HCT116 (cell line): ENCODE data around the gene AQP9. TPM values are rescaled to one million over a fixed set of nuclear protein-coding genes. Genes with fewer than 3 reads are reported as not detected.

Experiments
- ATAC-seq: fragments of 200-7000 bp; cut with Tn5 transposase; 2 replicates; pipeline ENCODE4 v1.9.1; 2020; ENCODE audit warnings: mild to moderate bottlenecking, moderate library complexity
- BruUV-seq: library from RNA; stranded (reverse); fragments of 400-500 nt; replicated peaks from 2 replicates; lab custom pipeline; 2021; lab: Mats Ljungman, UMichigan
- CTCF ChIA-PET: fragments of 300-600 bp; sonication (Branson Sonifier 250); formaldehyde crosslinking; loops from one replicate; lab custom pipeline; 2021; ENCODE audit warnings: antibody characterized with exemption; lab: Charles Lee
- POLR2A ChIA-PET: fragments of 300-600, 350-600 bp; sonication (Branson Sonifier 250); formaldehyde crosslinking; loops from one replicate; lab custom pipeline; 2021; ENCODE audit warnings: antibody characterized with exemption; lab: Charles Lee
- RAD21 ChIA-PET, 2 experiments: fragments of 300-600 bp; sonication (Branson Sonifier 250); formaldehyde crosslinking; loops; one replicate each; lab custom pipeline; 2023; ENCODE audit warnings: low total read pairs in 2 of 2; ENCODE audit not compliant: uncharacterized antibody in 2 of 2, unreplicated experiment in 2 of 2, low non-redundant PET in 1 of 2; lab: Charles Lee
- DNase-seq: peaks from one replicate; pipeline ENCODE4 v3.0.0-alpha.2; 2010; ENCODE audit warnings: low read depth, low spot score
- H2AFZ ChIP-seq: fragments of 200-600 bp; shearing (Covaris generic), sonication (generic); 2 replicates; pipeline ENCODE4 v1.6.1; 2017; ENCODE audit warnings: low read depth, mixed run types, mixed read lengths, antibody characterized with exemption, low read length; ENCODE audit not compliant: poor library complexity, severe bottlenecking
- H3K27ac ChIP-seq: 2 replicates; pipeline ENCODE4 v1.5.1; 2012; ENCODE audit warnings: low read depth, low read length
- H3K27me3 ChIP-seq: fragments of 200-600 bp; sonication (generic); 2 replicates; pipeline ENCODE4 v1.6.1; 2016; ENCODE audit warnings: mixed run types, low read length, mixed read lengths; ENCODE audit not compliant: insufficient read depth
- H3K36me3 ChIP-seq, 2 experiments: fragments of 200-500 bp in 1 of 2; fragments of 200-600 bp in 1 of 2; sonication (Bioruptor generic) in 1 of 2; sonication (generic) in 1 of 2; 2 replicates each; pipeline versions ENCODE4 v1.5.1 to v1.6.1; 2014 to 2016; ENCODE audit warnings: low read length in 2 of 2, inconsistent platforms in 1 of 2, mixed read lengths in 1 of 2, mixed run types in 1 of 2; ENCODE audit not compliant: insufficient read depth in 2 of 2, control insufficient read depth in 1 of 2
- H3K4me1 ChIP-seq, 2 experiments: fragments of 200-600 bp in 1 of 2; sonication (generic) in 1 of 2; 2 replicates each; pipeline versions ENCODE4 v1.5.1 to v1.6.1; 2012 to 2017; ENCODE audit warnings: low read length in 2 of 2, inconsistent platforms in 1 of 2, mild to moderate bottlenecking in 1 of 2, mixed read lengths in 1 of 2, mixed run types in 1 of 2, moderate library complexity in 1 of 2; ENCODE audit not compliant: insufficient read depth in 2 of 2, control insufficient read depth in 1 of 2
- H3K4me2 ChIP-seq: fragments of 200-600 bp; sonication (generic); 2 replicates; pipeline ENCODE4 v1.6.1; 2017; ENCODE audit warnings: mixed run types, low read length, mixed read lengths
- H3K4me3 ChIP-seq, 2 experiments: fragments of 200-600 bp in 1 of 2; sonication (generic) in 1 of 2; replicated peaks in 1 of 2; 2 replicates each; pipeline ENCODE4 v1.5.1; 2011 to 2016; ENCODE audit warnings: low read length in 2 of 2, control low read depth in 1 of 2, low read depth in 1 of 2, mild to moderate bottlenecking in 1 of 2, mixed read lengths in 1 of 2, mixed run types in 1 of 2
- H3K79me2 ChIP-seq: fragments of 200-600 bp; sonication (generic); 2 replicates; pipeline ENCODE4 v1.6.1; 2017; ENCODE audit warnings: mild to moderate bottlenecking, mixed run types, low read length, moderate library complexity, mixed read lengths; ENCODE audit not compliant: insufficient read depth
- H3K9ac ChIP-seq: fragments of 200-600 bp; sonication (generic); 2 replicates; pipeline ENCODE4 v1.6.1; 2016; ENCODE audit warnings: low read length, mixed read lengths
- H3K9me2 ChIP-seq: fragments of 200-600 bp; sonication (generic), shearing (Covaris generic); 2 replicates; pipeline ENCODE4 v1.6.1; 2017; ENCODE audit warnings: mixed run types, mild to moderate bottlenecking, moderate library complexity; ENCODE audit not compliant: insufficient read depth
- H3K9me3 ChIP-seq, 2 experiments: fragments of 200-500 bp in 1 of 2; fragments of 200-600 bp in 1 of 2; sonication (Bioruptor generic) in 1 of 2; sonication (generic) in 1 of 2; 2 replicates each; pipeline ENCODE4 v1.6.1; 2014 to 2017; ENCODE audit warnings: low read length in 2 of 2, mixed read lengths in 2 of 2, inconsistent platforms in 1 of 2, low read depth in 1 of 2, mild to moderate bottlenecking in 1 of 2, mixed run types in 1 of 2, moderate library complexity in 1 of 2; ENCODE audit not compliant: control insufficient read depth in 1 of 2, insufficient read depth in 1 of 2
- H4K20me1 ChIP-seq: fragments of 200-600 bp; sonication (generic), shearing (Covaris generic); 2 replicates; pipeline ENCODE4 v1.6.1; 2017; ENCODE audit warnings: mixed run types, mild to moderate bottlenecking, moderate library complexity; ENCODE audit not compliant: insufficient read depth
- CBX3 ChIP-seq: IDR thresholded peaks from 2 replicates; pipeline ENCODE4 v1.6.1; 2012; ENCODE audit warnings: low read depth
- CEBPB ChIP-seq: IDR thresholded peaks from 2 replicates; pipeline ENCODE4 v1.6.1; 2012; ENCODE audit warnings: low read depth
- ELF1 ChIP-seq: IDR thresholded peaks from 2 replicates; pipeline ENCODE4 v1.6.1; 2012; ENCODE audit warnings: low read depth, borderline replicate concordance
- MAX ChIP-seq: IDR thresholded peaks from 2 replicates; pipeline ENCODE4 v1.6.1; 2012
- POLR2A ChIP-seq: IDR thresholded peaks from 2 replicates; pipeline ENCODE4 v1.7.0; 2011; ENCODE audit warnings: borderline replicate concordance; ENCODE audit not compliant: insufficient read depth, insufficient read length; ENCODE audit errors: extremely low read depth
- POLR2AphosphoS5 ChIP-seq: IDR thresholded peaks from 2 replicates; pipeline ENCODE4 v1.6.1; 2011; ENCODE audit warnings: mild to moderate bottlenecking, low read depth, low read length, moderate library complexity
- RAD21 ChIP-seq: IDR thresholded peaks from 2 replicates; pipeline ENCODE4 v1.6.1; 2012; ENCODE audit warnings: low read depth, mild to moderate bottlenecking
- SIN3A ChIP-seq: IDR thresholded peaks from 2 replicates; pipeline ENCODE4 v1.6.1; 2012; ENCODE audit warnings: low read depth
- SRF ChIP-seq: IDR thresholded peaks from 2 replicates; pipeline ENCODE4 v1.6.1; 2012; ENCODE audit warnings: low read depth
- YY1 ChIP-seq: IDR thresholded peaks from 2 replicates; pipeline ENCODE4 v1.6.1; 2011; ENCODE audit warnings: low read length, low read depth, moderate library complexity, mild to moderate bottlenecking; ENCODE audit not compliant: insufficient replicate concordance; ENCODE audit errors: extremely low read depth
- ZNF274 ChIP-seq: fragments of 200-500 bp; sonication (Bioruptor generic); IDR thresholded peaks from 2 replicates; pipeline ENCODE4 v1.6.1; 2014; ENCODE audit warnings: mild to moderate bottlenecking, low read depth, low read length, inconsistent platforms
- intact Hi-C: fragments of 100-400 bp; cut with micrococcal nuclease; formaldehyde crosslinking; loops from 2 replicates; pipeline ENCODE4 v1.10.0; 2022
- total RNA-seq: library from RNA; stranded (reverse); gene quantifications from one replicate; pipeline ENCODE4 v1.2.1, GENCODE V29; 2021; ENCODE audit not compliant: unreplicated experiment

AQP9 gene
- total RNA-seq, 1 experiment from 2014 or later: 0.12 TPM

GRCh38 chr15:58171476-58172061, 33.4 kb downstream of the AQP9 start (continued):
- TF ChIP-seq SIN3A (no peak), RAD21 (no peak), CBX3 (no peak), POLR2A (no peak)

- Histone ChIP-seq H3K27me3 (peaks cover 9% of the 10 kb centered on the region; the same call in 1 of the 2 replicates), H3K9ac (no peak overlapping the region), H4K20me1 (no peaks in the 10 kb centered on the region), H3K4me3 (no peak overlapping the region), H3K4me1 (no peaks in the 10 kb centered on the region), H3K9me3 (no peaks in the 10 kb centered on the region), H3K9me2 (no peaks in the 10 kb centered on the region), H3K36me3 (no peaks in the 10 kb centered on the region), H3K79me2 (no peaks in the 10 kb centered on the region), H2AFZ (no peak overlapping the region), H3K4me2 (no peak overlapping the region), H3K27ac (no peak overlapping the region)
- ChIA-PET RAD21 (no interaction called here), POLR2A (no interaction called here), CTCF (no interaction called here)
- TF ChIP-seq POLR2AphosphoS5: no peak
- no peak for TF ChIP-seq MAX
- TF ChIP-seq CEBPB: no peak
- no peak for TF ChIP-seq POLR2A
- no peak for ATAC-seq
- no TSS peak for BruUV-seq
- intact Hi-C loops: no loop called here
- no peak for DNase-seq
Observed at GRCh38 chr15:58174709-58175108, 36.5 kb downstream of the AQP9 start.

GRCh38 chr15:58175955-58176354, 37.8 kb downstream of the AQP9 start:
- peaks cover 9% of the 10 kb centered on the region; the same call in 1 of the 2 replicates for H3K27me3 ChIP-seq
- intact Hi-C loops: no loop called here
- H2AFZ ChIP-seq: no peak overlapping the region
- H3K9me2 ChIP-seq: no peaks in the 10 kb centered on the region
- no peaks in the 10 kb centered on the region for H3K36me3 ChIP-seq
- H3K9me3 ChIP-seq: no peaks in the 10 kb centered on the region
- no peaks in the 10 kb centered on the region for H3K79me2 ChIP-seq
- no TSS peak for BruUV-seq
- POLR2A ChIA-PET: no interaction called here
- H3K4me3 ChIP-seq: no peak overlapping the region
- H3K9ac ChIP-seq: no peak overlapping the region
- H3K4me2 ChIP-seq: no peak overlapping the region
- DNase-seq (no peak), ATAC-seq (no peak)
- CTCF ChIA-PET: no interaction called here
- RAD21 ChIA-PET: no interaction called here
- TF ChIP-seq YY1 (no peak), ZNF274 (no peak), SRF (no peak), ELF1 (no peak)
- H4K20me1 ChIP-seq: no peaks in the 10 kb centered on the region
- H3K4me1 ChIP-seq: no peaks in the 10 kb centered on the region
- no peak overlapping the region for H3K27ac ChIP-seq
